GM10248 (cell line): ENCODE results near the gene ATP2C2.

Experiments
- CTCF ChIA-PET: fragments of 300-600 bp; sonication (Branson Sonifier 250); formaldehyde crosslinking; extraction: SDS; loops from one replicate; lab custom pipeline; 2021; ENCODE audit warnings: antibody characterized with exemption; lab: Yijun Ruan, JAX
- POLR2A ChIA-PET: fragments of 350-650 bp; sonication (Branson Sonifier 250); formaldehyde crosslinking; extraction: SDS; loops from one replicate; lab custom pipeline; 2020; ENCODE audit warnings: antibody characterized with exemption; lab: Yijun Ruan, JAX
- DNase-seq: peaks from one replicate; pipeline ENCODE4 v3.0.0; 2012; ENCODE audit errors: extremely low spot score
- TF ChIP-seq, protein P1 (sequence below): IDR thresholded peaks from 2 replicates; pipeline ENCODE4 v1.5.1; 2012; ENCODE audit warnings: mild to moderate bottlenecking, low read depth; ENCODE audit errors: extremely low read depth, missing control alignments, control extremely low read depth

The ATP2C2 gene

DNA sequence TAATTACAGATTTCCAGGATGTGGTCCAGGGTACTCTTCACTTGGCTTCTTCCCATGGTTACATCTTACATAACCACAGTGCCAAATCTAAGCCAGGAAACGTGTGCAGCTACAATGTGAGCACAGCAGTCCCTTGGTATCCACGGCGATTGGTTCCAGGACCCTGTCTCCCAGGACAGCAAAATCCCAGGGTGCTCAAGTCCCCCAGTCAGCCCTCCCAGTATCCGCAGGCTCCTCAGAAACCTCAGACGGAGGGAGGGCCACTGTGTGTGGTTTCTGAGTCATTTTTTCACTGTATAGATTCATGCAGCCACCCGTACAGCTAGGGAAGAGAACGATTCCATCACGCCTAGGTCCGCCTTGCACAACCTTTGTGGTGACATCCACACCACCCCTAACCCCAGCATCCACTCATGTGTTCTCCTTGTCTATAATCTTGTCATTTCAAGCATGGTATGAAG, 11.1 kb upstream of the ATP2C2 start:
- DNase-seq: no peak
- TF ChIP-seq, protein P1, sequence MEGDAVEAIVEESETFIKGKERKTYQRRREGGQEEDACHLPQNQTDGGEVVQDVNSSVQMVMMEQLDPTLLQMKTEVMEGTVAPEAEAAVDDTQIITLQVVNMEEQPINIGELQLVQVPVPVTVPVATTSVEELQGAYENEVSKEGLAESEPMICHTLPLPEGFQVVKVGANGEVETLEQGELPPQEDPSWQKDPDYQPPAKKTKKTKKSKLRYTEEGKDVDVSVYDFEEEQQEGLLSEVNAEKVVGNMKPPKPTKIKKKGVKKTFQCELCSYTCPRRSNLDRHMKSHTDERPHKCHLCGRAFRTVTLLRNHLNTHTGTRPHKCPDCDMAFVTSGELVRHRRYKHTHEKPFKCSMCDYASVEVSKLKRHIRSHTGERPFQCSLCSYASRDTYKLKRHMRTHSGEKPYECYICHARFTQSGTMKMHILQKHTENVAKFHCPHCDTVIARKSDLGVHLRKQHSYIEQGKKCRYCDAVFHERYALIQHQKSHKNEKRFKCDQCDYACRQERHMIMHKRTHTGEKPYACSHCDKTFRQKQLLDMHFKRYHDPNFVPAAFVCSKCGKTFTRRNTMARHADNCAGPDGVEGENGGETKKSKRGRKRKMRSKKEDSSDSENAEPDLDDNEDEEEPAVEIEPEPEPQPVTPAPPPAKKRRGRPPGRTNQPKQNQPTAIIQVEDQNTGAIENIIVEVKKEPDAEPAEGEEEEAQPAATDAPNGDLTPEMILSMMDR: no peak
- POLR2A ChIA-PET: no interaction called here
- CTCF ChIA-PET: no interaction called here

DNA sequence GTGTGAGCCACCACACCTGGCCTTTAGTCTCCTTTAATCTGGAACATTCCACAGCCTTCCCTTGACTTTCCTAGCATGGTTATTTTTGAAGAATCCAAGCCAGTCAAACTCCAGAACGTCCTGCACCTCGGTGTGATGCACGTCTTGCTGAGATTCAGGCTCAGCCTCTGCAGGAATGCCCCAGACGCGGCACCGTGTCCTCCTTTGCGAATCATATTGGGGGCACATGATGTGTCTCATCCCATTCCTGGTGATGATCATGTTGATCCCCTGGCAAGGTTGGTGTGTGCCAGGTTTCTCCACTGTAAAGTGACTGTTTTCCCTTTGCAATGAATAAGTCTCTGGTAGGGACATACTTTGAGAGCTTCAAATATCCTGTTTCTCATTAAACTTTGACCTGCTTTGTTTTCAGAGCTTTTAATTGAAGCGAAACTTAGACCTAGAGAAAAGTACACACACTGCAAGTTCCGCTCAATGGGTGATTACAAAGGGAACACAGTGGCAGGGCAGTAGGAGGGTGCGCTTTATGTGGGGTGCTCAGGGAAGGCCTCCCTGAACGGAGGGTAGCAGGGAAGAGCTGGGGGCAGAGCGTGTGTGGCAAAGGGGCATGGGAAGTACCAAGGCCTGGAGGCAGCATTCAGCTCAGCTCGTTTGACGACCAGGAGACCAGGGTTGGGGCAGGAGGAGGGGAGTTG, 9.6 kb upstream of the ATP2C2 start:
- no peak for DNase-seq
- POLR2A ChIA-PET: no interaction called here
- CTCF ChIA-PET: interaction anchor here (1.2 kb wide), 1 partner anchor 11 kb away, joined by 3 read pairs; no protein-coding TSS in a partner anchor
- TF ChIP-seq, protein P1: no peak

DNA sequence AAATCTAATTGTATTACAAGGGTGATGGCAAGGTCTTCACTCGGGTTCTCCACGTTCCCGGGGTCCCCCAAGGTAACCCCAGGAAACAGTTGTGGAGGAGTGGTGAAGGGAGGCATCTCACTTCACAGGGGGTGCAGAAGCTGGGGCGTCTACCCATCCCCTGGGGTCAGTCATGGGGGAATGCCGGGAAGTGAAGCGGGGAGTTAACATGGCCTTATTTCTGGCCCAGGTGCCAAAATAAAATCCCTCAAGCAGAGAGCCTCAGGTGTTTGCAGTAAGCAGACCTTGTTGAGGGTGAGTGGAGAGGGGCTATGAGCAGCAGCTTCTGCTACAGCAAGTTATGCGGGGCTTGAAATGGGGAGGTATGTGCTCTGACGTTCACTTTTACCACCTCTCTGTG, 9.0 kb upstream of the ATP2C2 start:
- ChIA-PET POLR2A (no interaction called here), CTCF (interaction anchor here (1.2 kb wide), 1 partner anchor 10 kb away, joined by 3 read pairs; no protein-coding TSS in a partner anchor)
- TF ChIP-seq, protein P1: no peak
- DNase-seq: no peak

DNA sequence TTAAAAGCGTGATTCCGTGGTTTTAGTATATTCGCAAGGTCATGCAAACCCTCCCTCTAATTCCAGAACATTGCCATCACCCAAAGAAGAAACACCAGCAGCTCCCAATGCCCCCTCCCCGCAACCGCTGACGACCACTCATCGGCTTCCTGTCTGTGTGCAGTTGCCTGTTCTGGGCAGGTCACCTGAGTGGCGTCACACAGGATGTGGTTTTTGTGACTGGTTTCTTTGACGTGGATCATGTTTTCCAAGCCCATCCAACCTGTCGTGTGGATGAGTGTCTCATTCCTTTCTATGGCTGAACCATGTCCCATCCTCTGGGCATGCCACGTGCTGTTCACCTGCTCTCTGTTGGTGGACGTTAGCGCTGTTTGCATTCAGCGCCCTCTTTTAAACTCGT, 8.2 kb upstream of the ATP2C2 start:
- TF ChIP-seq, protein P1: no peak
- no peak for DNase-seq
- ChIA-PET POLR2A (no interaction called here), CTCF (no interaction called here)

DNA sequence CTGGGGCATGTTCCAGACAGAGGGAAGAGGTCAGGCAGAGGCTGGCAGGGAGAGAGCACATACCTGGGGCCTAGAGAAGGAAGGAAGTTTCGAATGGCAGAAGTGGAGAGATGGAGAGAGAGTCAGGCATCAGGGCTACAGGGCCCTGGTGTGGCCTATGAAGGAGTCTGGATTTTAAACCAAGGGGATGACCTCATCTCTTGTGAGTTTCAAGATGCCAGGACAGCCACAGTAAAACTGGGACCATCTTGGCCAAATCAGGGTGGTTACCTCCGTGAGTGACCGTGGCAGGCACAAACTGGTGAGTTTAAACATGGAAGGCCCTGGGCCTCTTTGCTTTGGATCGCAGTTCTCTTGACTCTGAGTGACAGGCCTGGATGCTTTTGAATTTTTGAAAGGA, 7.6 kb upstream of the ATP2C2 start:
- TF ChIP-seq, protein P1: no peak
- no peak for DNase-seq
- CTCF ChIA-PET: no interaction called here
- POLR2A ChIA-PET: no interaction called here

DNA sequence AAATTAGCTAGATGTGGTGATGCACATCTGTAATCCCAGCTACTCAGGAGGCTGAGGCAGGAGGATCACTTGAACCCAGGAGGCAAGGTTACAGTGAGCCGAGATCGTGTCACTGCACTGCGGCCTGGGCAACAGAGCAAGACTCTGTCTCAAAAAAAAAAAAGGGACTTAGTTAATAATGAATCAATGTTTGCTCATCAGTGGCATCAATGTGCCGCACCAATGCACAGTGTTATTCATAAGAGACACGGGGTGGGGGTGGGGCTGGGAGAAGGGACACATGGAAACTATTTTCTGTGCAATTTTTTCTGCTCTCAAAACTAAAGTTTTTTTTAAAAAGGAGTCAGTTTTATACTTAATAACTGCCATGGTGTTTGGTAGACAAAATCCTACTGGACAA, 6.8 kb upstream of the ATP2C2 start:
- ChIA-PET POLR2A (no interaction called here), CTCF (no interaction called here)
- TF ChIP-seq, protein P1: no peak
- no peak for DNase-seq
